ENCODE data around the gene SPATA33.
"Not testable (repeated sequence)": the region's sequence is repeated elsewhere in the genome, so short reads cannot be mapped to it uniquely, and the experiment has no call there.

SPATA33 gene

GRCh38 chr16:89660146-89660545 lies 2.5 kb downstream of the SPATA33 start:
- no peak overlapping the region for H3K9ac ChIP-seq (ENCODE audit: low read depth in 1 of 2, low read length in 2 of 2)
- no peak overlapping the region for H3K4me3 ChIP-seq (ENCODE audit: low read length in 2 of 2)
- peaks cover 0 to 17% of the 10 kb centered on the region in 2 donors for H3K36me3 ChIP-seq (ENCODE audit: control insufficient read depth in 2 of 2, insufficient read depth in 2 of 2, low read length in 2 of 2)
- no peaks in the 10 kb centered on the region for H3K27me3 ChIP-seq (ENCODE audit: control insufficient read depth in 2 of 2, insufficient read depth in 2 of 2, low read length in 2 of 2)
- no peak overlapping the region for H3K27ac ChIP-seq (ENCODE audit: low read depth in 2 of 2, low read length in 2 of 2)
- H3K9me3 ChIP-seq (ENCODE audit: control insufficient read depth in 2 of 2, low read length in 2 of 2), result no peaks in the 10 kb centered on the region
- peaks cover 12 to 13% of the 10 kb centered on the region in 2 donors for H3K4me1 ChIP-seq (ENCODE audit: control insufficient read depth in 2 of 2, insufficient read depth in 2 of 2, low read length in 2 of 2)

GRCh38 chr16:89661215-89661614 lies 3.6 kb downstream of the SPATA33 start:
- H3K9ac ChIP-seq (ENCODE audit: low read depth in 1 of 2, low read length in 2 of 2), result no peak overlapping the region
- no peaks in the 10 kb centered on the region for H3K9me3 ChIP-seq (ENCODE audit: control insufficient read depth in 2 of 2, low read length in 2 of 2)
- H3K27ac ChIP-seq (ENCODE audit: low read depth in 2 of 2, low read length in 2 of 2), result no peak overlapping the region
- H3K27me3 ChIP-seq (ENCODE audit: control insufficient read depth in 2 of 2, insufficient read depth in 2 of 2, low read length in 2 of 2), result no peaks in the 10 kb centered on the region
- peaks cover 12 to 13% of the 10 kb centered on the region in 2 donors for H3K4me1 ChIP-seq (ENCODE audit: control insufficient read depth in 2 of 2, insufficient read depth in 2 of 2, low read length in 2 of 2)
- H3K4me3 ChIP-seq (ENCODE audit: low read length in 2 of 2), result no peak overlapping the region
- H3K36me3 ChIP-seq (ENCODE audit: control insufficient read depth in 2 of 2, insufficient read depth in 2 of 2, low read length in 2 of 2), result peaks cover 0 to 17% of the 10 kb centered on the region in 2 donors

GRCh38 chr16:89664238-89664637 lies 6.6 kb downstream of the SPATA33 start:
- H3K36me3 ChIP-seq (ENCODE audit: control insufficient read depth in 2 of 2, insufficient read depth in 2 of 2, low read length in 2 of 2), result peaks cover 0 to 17% of the 10 kb centered on the region in 2 donors
- not testable (repeated sequence) for H3K4me3 ChIP-seq (ENCODE audit: low read length in 2 of 2); H3K27me3 ChIP-seq (ENCODE audit: control insufficient read depth in 2 of 2, insufficient read depth in 2 of 2, low read length in 2 of 2); H3K9me3 ChIP-seq (ENCODE audit: control insufficient read depth in 2 of 2, low read length in 2 of 2); H3K4me1 ChIP-seq (ENCODE audit: control insufficient read depth in 2 of 2, insufficient read depth in 2 of 2, low read length in 2 of 2); H3K27ac ChIP-seq (ENCODE audit: low read depth in 2 of 2, low read length in 2 of 2); H3K9ac ChIP-seq (ENCODE audit: low read depth in 1 of 2, low read length in 2 of 2)

GRCh38 chr16:89667000-89667399 lies 9.4 kb downstream of the SPATA33 start:
- H3K4me3 ChIP-seq (ENCODE audit: low read length in 2 of 2); H3K27me3 ChIP-seq (ENCODE audit: control insufficient read depth in 2 of 2, insufficient read depth in 2 of 2, low read length in 2 of 2); H3K36me3 ChIP-seq (ENCODE audit: control insufficient read depth in 2 of 2, insufficient read depth in 2 of 2, low read length in 2 of 2); H3K4me1 ChIP-seq (ENCODE audit: control insufficient read depth in 2 of 2, insufficient read depth in 2 of 2, low read length in 2 of 2); H3K9ac ChIP-seq (ENCODE audit: low read depth in 1 of 2, low read length in 2 of 2); H3K27ac ChIP-seq (ENCODE audit: low read depth in 2 of 2, low read length in 2 of 2); H3K9me3 ChIP-seq (ENCODE audit: control insufficient read depth in 2 of 2, low read length in 2 of 2): not testable (repeated sequence)

- Histone ChIP-seq H3K9me3 (ENCODE audit: control insufficient read depth in 2 of 2, low read length in 2 of 2) (no peaks in the 10 kb centered on the region), H3K9ac (ENCODE audit: low read depth in 1 of 2, low read length in 2 of 2) (no peak overlapping the region), H3K4me3 (ENCODE audit: low read length in 2 of 2) (no peak overlapping the region), H3K36me3 (ENCODE audit: control insufficient read depth in 2 of 2, insufficient read depth in 2 of 2, low read length in 2 of 2) (no peaks in the 10 kb centered on the region), H3K27me3 (ENCODE audit: control insufficient read depth in 2 of 2, insufficient read depth in 2 of 2, low read length in 2 of 2) (no peaks in the 10 kb centered on the region), H3K27ac (ENCODE audit: low read depth in 2 of 2, low read length in 2 of 2) (no peak overlapping the region), H3K4me1 (ENCODE audit: control insufficient read depth in 2 of 2, insufficient read depth in 2 of 2, low read length in 2 of 2) (no peaks in the 10 kb centered on the region)
Measured at GRCh38 chr16:89667633-89668032, 10.0 kb downstream of the SPATA33 start.

- Histone ChIP-seq H3K27me3 (ENCODE audit: control insufficient read depth in 2 of 2, insufficient read depth in 2 of 2, low read length in 2 of 2) (no peaks in the 10 kb centered on the region), H3K27ac (ENCODE audit: low read depth in 2 of 2, low read length in 2 of 2) (no peak overlapping the region), H3K36me3 (ENCODE audit: control insufficient read depth in 2 of 2, insufficient read depth in 2 of 2, low read length in 2 of 2) (no peaks in the 10 kb centered on the region), H3K9me3 (ENCODE audit: control insufficient read depth in 2 of 2, low read length in 2 of 2) (no peaks in the 10 kb centered on the region), H3K4me1 (ENCODE audit: control insufficient read depth in 2 of 2, insufficient read depth in 2 of 2, low read length in 2 of 2) (no peaks in the 10 kb centered on the region), H3K9ac (ENCODE audit: low read depth in 1 of 2, low read length in 2 of 2) (no peak overlapping the region), H3K4me3 (ENCODE audit: low read length in 2 of 2) (no peak overlapping the region)
Measured at GRCh38 chr16:89668790-89669158, 11.1 kb downstream of the SPATA33 start.

GRCh38 chr16:89669755-89670154 lies 12.1 kb downstream of the SPATA33 start:
- Histone ChIP-seq H3K36me3 (ENCODE audit: control insufficient read depth in 2 of 2, insufficient read depth in 2 of 2, low read length in 2 of 2) (no peaks in the 10 kb centered on the region), H3K9me3 (ENCODE audit: control insufficient read depth in 2 of 2, low read length in 2 of 2) (no peaks in the 10 kb centered on the region), H3K4me1 (ENCODE audit: control insufficient read depth in 2 of 2, insufficient read depth in 2 of 2, low read length in 2 of 2) (no peaks in the 10 kb centered on the region)

GRCh38 chr16:89670496-89671431 lies 13.1 kb downstream of the SPATA33 start:
- H3K4me3 ChIP-seq (ENCODE audit: low read length in 2 of 2), result no peak overlapping the region
- no peaks in the 10 kb centered on the region for H3K9me3 ChIP-seq (ENCODE audit: control insufficient read depth in 2 of 2, low read length in 2 of 2)
- no peak overlapping the region for H3K27ac ChIP-seq (ENCODE audit: low read depth in 2 of 2, low read length in 2 of 2)
- H3K27me3 ChIP-seq (ENCODE audit: control insufficient read depth in 2 of 2, insufficient read depth in 2 of 2, low read length in 2 of 2), result no peaks in the 10 kb centered on the region
- H3K4me1 ChIP-seq (ENCODE audit: control insufficient read depth in 2 of 2, insufficient read depth in 2 of 2, low read length in 2 of 2), result no peaks in the 10 kb centered on the region
- no peaks in the 10 kb centered on the region for H3K36me3 ChIP-seq (ENCODE audit: control insufficient read depth in 2 of 2, insufficient read depth in 2 of 2, low read length in 2 of 2)
- no peak overlapping the region for H3K9ac ChIP-seq (ENCODE audit: low read depth in 1 of 2, low read length in 2 of 2)

More at GRCh38 chr16:89669755-89670154, 12.1 kb downstream of the SPATA33 start:
- no peak overlapping the region for H3K4me3 ChIP-seq (ENCODE audit: low read length in 2 of 2)
- H3K27ac ChIP-seq (ENCODE audit: low read depth in 2 of 2, low read length in 2 of 2), result no peak overlapping the region
- H3K9ac ChIP-seq (ENCODE audit: low read depth in 1 of 2, low read length in 2 of 2), result no peak overlapping the region
- no peaks in the 10 kb centered on the region for H3K27me3 ChIP-seq (ENCODE audit: control insufficient read depth in 2 of 2, insufficient read depth in 2 of 2, low read length in 2 of 2)

- H3K27ac ChIP-seq (ENCODE audit: low read depth in 2 of 2, low read length in 2 of 2); H3K27me3 ChIP-seq (ENCODE audit: control insufficient read depth in 2 of 2, insufficient read depth in 2 of 2, low read length in 2 of 2): not testable (repeated sequence)
Measured at GRCh38 chr16:89671565-89671964, 13.9 kb downstream of the SPATA33 start.

GRCh38 chr16:89672177-89672941 lies 14.7 kb downstream of the SPATA33 start:
- Histone ChIP-seq H3K4me1 (ENCODE audit: control insufficient read depth in 2 of 2, insufficient read depth in 2 of 2, low read length in 2 of 2) (no peaks in the 10 kb centered on the region), H3K9me3 (ENCODE audit: control insufficient read depth in 2 of 2, low read length in 2 of 2) (no peaks in the 10 kb centered on the region), H3K27me3 (ENCODE audit: control insufficient read depth in 2 of 2, insufficient read depth in 2 of 2, low read length in 2 of 2) (no peaks in the 10 kb centered on the region), H3K36me3 (ENCODE audit: control insufficient read depth in 2 of 2, insufficient read depth in 2 of 2, low read length in 2 of 2) (no peaks in the 10 kb centered on the region), H3K27ac (ENCODE audit: low read depth in 2 of 2, low read length in 2 of 2) (no peak overlapping the region), H3K4me3 (ENCODE audit: low read length in 2 of 2) (no peak overlapping the region), H3K9ac (ENCODE audit: low read depth in 1 of 2, low read length in 2 of 2) (no peak overlapping the region)

More at GRCh38 chr16:89671565-89671964, 13.9 kb downstream of the SPATA33 start:
- not testable (repeated sequence) for H3K4me3 ChIP-seq (ENCODE audit: low read length in 2 of 2); H3K9ac ChIP-seq (ENCODE audit: low read depth in 1 of 2, low read length in 2 of 2); H3K36me3 ChIP-seq (ENCODE audit: control insufficient read depth in 2 of 2, insufficient read depth in 2 of 2, low read length in 2 of 2); H3K4me1 ChIP-seq (ENCODE audit: control insufficient read depth in 2 of 2, insufficient read depth in 2 of 2, low read length in 2 of 2); H3K9me3 ChIP-seq (ENCODE audit: control insufficient read depth in 2 of 2, low read length in 2 of 2)
